Naive thymus-derived CD4-positive, alpha-beta T cell (primary cell): Measurements from ENCODE around the gene NAIF1. TPM values are rescaled to one million over a fixed set of nuclear protein-coding genes. Genes with fewer than 3 reads are reported as not detected.

Experiments
- ATAC-seq: fragments of 150-1000 bp; cut with Tn5 transposase; 2 replicates; pipeline ENCODE4 v1.10.0; 2021; ENCODE audit warnings: mild to moderate bottlenecking, moderate library complexity
- CTCF ChIA-PET: fragments of 350-600 bp; sonication (Branson Sonifier 250); formaldehyde crosslinking; loops from one replicate; lab custom pipeline; 2021; ENCODE audit warnings: antibody characterized with exemption; lab: Charles Lee
- POLR2A ChIA-PET: fragments of 350-600 bp; sonication (Branson Sonifier 250); formaldehyde crosslinking; loops from one replicate; lab custom pipeline; 2021; ENCODE audit warnings: antibody characterized with exemption, inconsistent platforms; lab: Charles Lee
- DNase-seq, 9 donors: peaks; one replicate each; pipeline versions ENCODE4 v3.0.0 to v3.0.0-alpha.2; 2020 to 2022; ENCODE audit warnings: mixed read lengths in 1 of 9
- H3K27ac ChIP-seq: one replicate; pipeline ENCODE4 v1.7.0; 2013; ENCODE audit warnings: mild to moderate bottlenecking, low read depth, low read length, moderate library complexity
- H3K27me3 ChIP-seq, 2 donors: one replicate each; pipeline ENCODE4 v1.7.0; 2013; ENCODE audit warnings: low read length in 2 of 2, mild to moderate bottlenecking in 2 of 2, moderate library complexity in 2 of 2; ENCODE audit not compliant: control insufficient read depth in 2 of 2, insufficient read depth in 2 of 2
- H3K36me3 ChIP-seq, 3 experiments: 1 replicate in 2 of 3; 2 replicates in 1 of 3; pipeline ENCODE4 v1.7.0; 2013; ENCODE audit warnings: low read length in 3 of 3, mild to moderate bottlenecking in 3 of 3, moderate library complexity in 1 of 3; ENCODE audit not compliant: insufficient read depth in 3 of 3, control insufficient read depth in 2 of 3
- H3K4me1 ChIP-seq, 2 donors: one replicate each; pipeline ENCODE4 v1.7.0; 2013; ENCODE audit warnings: low read length in 2 of 2, mild to moderate bottlenecking in 2 of 2, moderate library complexity in 1 of 2; ENCODE audit not compliant: control insufficient read depth in 2 of 2, insufficient read depth in 2 of 2
- H3K4me3 ChIP-seq: 2 replicates; pipeline ENCODE4 v1.7.0; 2013; ENCODE audit warnings: mild to moderate bottlenecking, low read length
- H3K9me3 ChIP-seq, 3 experiments: 1 replicate in 2 of 3; 2 replicates in 1 of 3; pipeline ENCODE4 v1.7.0; 2013; ENCODE audit warnings: low read length in 3 of 3; ENCODE audit not compliant: control insufficient read depth in 2 of 3
- H3K27ac Mint-ChIP-seq, 9 donors: one replicate each; pipeline ENCODE4 v1.8.0; 2020 to 2022; ENCODE audit warnings: mixed read lengths in 9 of 9, mild to moderate bottlenecking in 8 of 9, moderate library complexity in 5 of 9, inconsistent platforms in 2 of 9
- H3K27me3 Mint-ChIP-seq, 5 donors: one replicate each; pipeline ENCODE4 v1.8.0; 2021 to 2022; ENCODE audit warnings: mixed read lengths in 5 of 5, mild to moderate bottlenecking in 1 of 5
- H3K36me3 Mint-ChIP-seq, 5 donors: one replicate each; pipeline ENCODE4 v1.8.0; 2020 to 2022; ENCODE audit warnings: mixed read lengths in 5 of 5, mild to moderate bottlenecking in 3 of 5, inconsistent platforms in 1 of 5
- H3K4me1 Mint-ChIP-seq, 7 donors: one replicate each; pipeline ENCODE4 v1.8.0; 2020 to 2022; ENCODE audit warnings: mixed read lengths in 7 of 7, mild to moderate bottlenecking in 3 of 7, inconsistent platforms in 1 of 7
- H3K4me3 Mint-ChIP-seq, 10 donors: one replicate each; pipeline ENCODE4 v1.8.0; 2020 to 2022; ENCODE audit warnings: mild to moderate bottlenecking in 10 of 10, mixed read lengths in 10 of 10, moderate library complexity in 6 of 10, inconsistent platforms in 2 of 10
- H3K9me3 Mint-ChIP-seq, 11 donors: one replicate each; pipeline ENCODE4 v1.8.0; 2020 to 2022; ENCODE audit warnings: mixed read lengths in 11 of 11, mild to moderate bottlenecking in 4 of 11, inconsistent platforms in 1 of 11, moderate library complexity in 1 of 11
- intact Hi-C, 2 donors: fragments of 100-400 bp; cut with micrococcal nuclease; formaldehyde crosslinking; loops; one replicate each; pipeline ENCODE4 v1.15.1; 2023
- polyA plus RNA-seq, 2 donors: library from polyadenylated mRNA; unstranded; fragments of 300-500 nt; fragmentation: Illumina TruSeq; gene quantifications; one replicate each; pipeline ENCODE4 v1.2.3, GENCODE V29; 2021
- total RNA-seq, 6 experiments: library from RNA in 5 of 6; stranded (reverse) in 5 of 6; gene quantifications; 1 replicate in 5 of 6; 2 replicates in 1 of 6; pipeline ENCODE4 v1.2.3 and lab custom pipeline; 2021 to 2026

The NAIF1 gene
- total and polyA plus RNA-seq, 7 experiments from 2014 or later: 8.6 to 14.8 (median 11.8) TPM

DNA sequence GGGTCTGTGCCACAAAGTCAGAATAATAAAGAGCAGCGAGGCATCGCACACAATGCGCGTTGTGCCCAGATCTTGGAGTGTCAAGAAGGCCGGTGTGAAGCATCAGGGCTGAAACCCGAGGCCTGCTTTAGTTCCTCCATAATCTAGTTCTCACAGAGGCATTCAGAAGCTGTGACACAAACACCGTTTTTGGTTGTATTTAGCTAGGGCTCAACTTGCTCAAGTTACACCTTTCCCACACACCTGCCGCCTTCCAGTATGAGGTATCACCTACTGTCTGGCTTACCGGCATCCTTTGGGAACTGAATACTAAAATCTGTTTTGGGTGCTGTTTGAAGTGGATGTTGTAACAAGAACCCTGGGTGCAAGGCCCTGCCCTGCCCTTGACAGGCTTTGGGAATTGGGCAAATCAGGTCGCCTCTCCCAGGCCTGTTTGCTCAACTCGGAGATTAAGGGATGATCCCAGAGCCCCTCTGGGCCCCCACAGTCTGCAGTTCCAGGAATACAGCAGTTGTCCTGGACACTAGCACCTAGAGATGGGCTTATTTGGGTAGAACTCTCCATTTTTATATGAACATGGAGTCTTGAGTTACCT, 27.9 kb upstream of the NAIF1 start:
- ATAC-seq: no peak
- no peak for DNase-seq
- peak overlapping the region; percentile 86 to 99 (median 96) for H3K27ac Mint-ChIP-seq
- CTCF ChIA-PET: interaction anchor here (0.6 kb wide), 1 partner anchor 125 kb away, joined by 3 read pairs; no protein-coding TSS in a partner anchor
- no peaks in the 10 kb centered on the region for H3K9me3 Mint-ChIP-seq
- Histone ChIP-seq H3K4me3 (no peak overlapping the region), H3K27me3 (no peaks in the 10 kb centered on the region), H3K9me3 (no peaks in the 10 kb centered on the region), H3K27ac (peak overlapping the region; percentile 71), H3K36me3 (peaks cover 0 to 3% (median 0%) of the 10 kb centered on the region in 3 experiments), H3K4me1 (peaks cover 18 to 72% of the 10 kb centered on the region in 2 donors)
- peak overlapping the region in 4 of 10 donors; percentile 51 to 79 (median 70) for H3K4me3 Mint-ChIP-seq
- intact Hi-C loops: loop anchor here (1.0 to 5.0 kb wide), 2 partner anchors 28 to 138 kb away; partner anchors contain the start of gene NAIF1 (in 1 of the 2)
- POLR2A ChIA-PET: interaction anchor here (0.7 to 1.0 kb wide), 3 partner anchors 12 to 27 kb away, joined by 3 to 5 read pairs (median 3); partner anchors contain the start of genes NAIF1 and SLC25A25
- peaks cover 0 to 5% (median 0%) of the 10 kb centered on the region in 5 donors for H3K36me3 Mint-ChIP-seq
- H3K27me3 Mint-ChIP-seq: no peaks in the 10 kb centered on the region
- peaks cover 49 to 85% (median 73%) of the 10 kb centered on the region in 7 donors for H3K4me1 Mint-ChIP-seq

DNA sequence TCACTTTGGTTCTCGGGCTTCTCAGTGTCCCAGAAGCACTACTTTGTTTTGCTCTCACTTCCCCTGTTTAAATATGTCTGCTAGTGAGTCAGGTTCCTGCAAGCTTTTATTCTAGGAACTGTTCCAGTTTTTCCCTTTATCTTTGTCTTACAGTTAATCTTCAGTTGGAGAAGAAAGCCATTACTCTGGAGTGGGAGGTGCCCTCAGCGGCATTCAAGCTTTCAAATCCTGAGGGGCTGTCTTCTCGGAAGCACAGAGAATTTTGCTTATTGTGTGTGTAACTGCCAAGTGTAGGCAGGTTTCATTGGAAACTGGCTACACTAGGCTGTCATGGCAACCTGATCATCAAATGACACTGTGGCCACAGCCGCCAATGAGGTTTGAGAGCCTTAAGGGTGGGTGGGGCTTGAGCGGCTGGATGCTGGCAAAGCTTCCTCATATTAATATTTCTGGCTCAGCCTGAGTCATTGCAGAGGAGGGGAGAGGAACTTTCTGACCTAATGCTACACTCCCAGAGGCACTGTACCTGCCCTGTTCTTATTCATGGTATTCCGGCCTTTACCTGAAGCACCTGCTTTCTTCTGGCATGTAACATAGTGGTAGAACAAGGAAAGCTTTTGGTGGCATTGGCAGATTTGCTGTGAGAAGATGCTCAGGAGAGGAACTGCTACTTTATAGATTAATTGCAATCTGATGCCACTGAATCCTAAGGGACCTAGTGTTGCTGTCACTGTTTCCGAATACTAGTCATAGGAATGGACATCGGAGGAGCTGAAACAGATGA, 27.2 kb upstream of the NAIF1 start:
- Mint-ChIP-seq H3K4me3 (peak overlapping the region; percentile 39 to 83 (median 72)), H3K27me3 (no peaks in the 10 kb centered on the region), H3K36me3 (peaks cover 0 to 5% (median 0%) of the 10 kb centered on the region in 5 donors), H3K4me1 (peaks cover 50 to 85% (median 72%) of the 10 kb centered on the region in 7 donors), H3K9me3 (no peaks in the 10 kb centered on the region), H3K27ac (peak overlapping the region; percentile 86 to 99 (median 96))
- H3K36me3 ChIP-seq: peaks cover 0 to 3% (median 0%) of the 10 kb centered on the region in 3 experiments
- no peaks in the 10 kb centered on the region for H3K9me3 ChIP-seq
- intact Hi-C loops: loop anchor here (1.0 to 5.0 kb wide), 2 partner anchors 27 to 137 kb away; partner anchors contain the start of gene NAIF1 (in 1 of the 2)
- DNase-seq (peak; percentile 38 to 85 (median 71)), ATAC-seq (peak; percentile 83)
- peaks cover 18 to 72% of the 10 kb centered on the region in 2 donors for H3K4me1 ChIP-seq
- CTCF ChIA-PET: interaction anchor here (0.6 to 2.3 kb wide), 4 partner anchors 17 to 151 kb away, joined by 3 to 8 read pairs (median 4); no protein-coding TSS in a partner anchor
- H3K4me3 ChIP-seq: no peak overlapping the region
- POLR2A ChIA-PET: interaction anchor here (0.7 to 1.0 kb wide), 5 partner anchors 9 to 27 kb away, joined by 3 to 5 read pairs (median 3); partner anchors contain the start of genes NAIF1 and SLC25A25
- no peaks in the 10 kb centered on the region for H3K27me3 ChIP-seq
- peak overlapping the region; percentile 71 for H3K27ac ChIP-seq

DNA sequence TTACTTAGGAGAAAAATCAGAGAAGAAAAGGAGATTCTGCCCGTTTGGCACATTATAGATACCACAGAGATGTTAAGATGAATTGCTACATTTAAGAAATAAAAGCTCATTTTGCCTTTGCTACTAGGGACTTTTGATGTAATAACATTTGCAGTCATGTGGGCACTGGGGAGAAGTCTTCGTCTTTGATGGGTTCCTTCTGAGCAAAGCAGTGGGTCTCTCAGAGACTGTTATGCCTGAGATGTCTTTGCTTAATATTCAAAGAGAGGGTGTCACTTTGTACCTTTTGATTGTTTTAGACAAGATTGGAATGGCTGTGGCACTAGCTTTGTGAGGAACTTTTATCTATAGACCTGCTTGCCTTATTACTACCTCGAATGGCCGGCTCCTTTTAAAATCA, 25.9 kb upstream of the NAIF1 start:
- Mint-ChIP-seq H3K36me3 (peaks cover 0 to 5% (median 0%) of the 10 kb centered on the region in 5 donors), H3K27me3 (no peaks in the 10 kb centered on the region), H3K9me3 (no peaks in the 10 kb centered on the region), H3K27ac (peak overlapping the region; percentile 79 to 99 (median 94)), H3K4me3 (peak overlapping the region; percentile 21 to 83 (median 70)), H3K4me1 (peaks cover 47 to 83% (median 68%) of the 10 kb centered on the region in 7 donors)
- ATAC-seq: peak; percentile 74
- CTCF ChIA-PET: interaction anchor here (0.5 to 2.3 kb wide), 12 partner anchors 10 to 348 kb away, joined by 3 to 10 read pairs (median 4); no protein-coding TSS in a partner anchor
- POLR2A ChIA-PET: interaction anchor here (0.6 to 4.2 kb wide), 7 partner anchors 12 to 375 kb away, joined by 3 to 28 read pairs (median 5); partner anchors contain the start of genes NAIF1 and SLC25A25
- Histone ChIP-seq H3K9me3 (no peaks in the 10 kb centered on the region), H3K36me3 (peaks cover 0 to 3% (median 0%) of the 10 kb centered on the region in 3 experiments), H3K27me3 (no peaks in the 10 kb centered on the region), H3K4me3 (peak overlapping the region; percentile 4), H3K4me1 (peaks cover 28 to 72% of the 10 kb centered on the region in 2 donors), H3K27ac (peak overlapping the region; percentile 71)
- DNase-seq: peak in 7 of 9 donors; percentile 61 to 78 (median 70)
- intact Hi-C loops: loop anchor here in 1 of 2 donors (1.0 to 5.0 kb wide), 3 partner anchors 10 to 136 kb away; no protein-coding TSS in a partner anchor

DNA sequence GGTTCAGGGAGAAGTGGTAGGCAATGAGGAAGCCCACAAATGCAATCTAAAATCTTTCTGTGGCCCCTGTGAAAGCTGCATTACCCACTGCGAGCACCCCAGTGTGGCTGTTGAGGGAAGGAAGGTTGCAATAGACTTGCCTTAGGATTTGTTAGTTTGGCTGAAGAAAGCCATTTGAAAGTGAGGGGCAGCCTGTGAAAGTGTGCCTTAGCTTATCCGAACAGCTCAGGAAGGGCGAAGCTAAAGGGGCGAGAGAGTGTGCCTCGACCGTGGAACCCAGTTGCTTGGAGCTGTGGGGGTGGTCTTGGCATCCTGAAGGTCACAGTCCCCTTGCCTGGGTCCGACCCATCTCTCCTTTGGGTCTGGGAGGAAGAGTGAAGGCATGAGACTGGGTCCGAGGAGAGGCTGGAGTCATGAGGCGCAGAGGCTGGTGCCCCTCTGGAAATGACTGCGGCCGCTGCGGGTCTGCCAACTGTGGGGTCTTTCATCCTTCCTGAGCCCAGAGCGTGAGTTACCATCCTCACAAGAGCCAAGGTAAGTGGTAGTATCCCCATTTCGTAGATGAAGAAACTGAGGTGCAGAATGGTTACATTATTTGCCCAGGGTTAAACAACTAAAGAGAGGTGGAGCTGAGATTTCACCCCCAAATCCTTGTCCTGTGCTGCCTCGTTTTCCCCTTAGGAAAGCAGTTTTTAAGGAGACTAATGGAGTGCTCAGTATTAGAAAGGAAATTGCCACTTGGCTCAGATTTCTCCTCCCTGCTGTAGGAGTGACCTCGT, 25.3 kb upstream of the NAIF1 start:
- peaks cover 0 to 3% (median 0%) of the 10 kb centered on the region in 3 experiments for H3K36me3 ChIP-seq
- peak overlapping the region; percentile 24 for H3K4me3 ChIP-seq
- ChIA-PET CTCF (interaction anchor here (0.5 to 2.3 kb wide), 16 partner anchors 8 to 349 kb away, joined by 3 to 10 read pairs (median 4); no protein-coding TSS in a partner anchor), POLR2A (interaction anchor here (0.6 to 4.2 kb wide), 7 partner anchors 12 to 374 kb away, joined by 3 to 28 read pairs (median 5); partner anchors contain the start of genes NAIF1 and SLC25A25)
- H3K9me3 Mint-ChIP-seq: no peaks in the 10 kb centered on the region
- H3K27ac Mint-ChIP-seq: peak overlapping the region; percentile 79 to 99 (median 94)
- H3K36me3 Mint-ChIP-seq: peaks cover 2 to 5% (median 4%) of the 10 kb centered on the region in 5 donors
- no peak for ATAC-seq
- peaks cover 23 to 71% of the 10 kb centered on the region in 2 donors for H3K4me1 ChIP-seq
- H3K4me3 Mint-ChIP-seq: peak overlapping the region; percentile 44 to 83 (median 75)
- intact Hi-C loops: loop anchor here in 1 of 2 donors (2.0 to 5.0 kb wide), 2 partner anchors 24 to 135 kb away; no protein-coding TSS in a partner anchor
- H3K27ac ChIP-seq: peak overlapping the region; percentile 71
- DNase-seq: no peak
- H3K27me3 ChIP-seq: no peaks in the 10 kb centered on the region
- H3K4me1 Mint-ChIP-seq: peaks cover 51 to 85% (median 71%) of the 10 kb centered on the region in 7 donors
- H3K9me3 ChIP-seq: no peaks in the 10 kb centered on the region
- H3K27me3 Mint-ChIP-seq: no peaks in the 10 kb centered on the region

DNA sequence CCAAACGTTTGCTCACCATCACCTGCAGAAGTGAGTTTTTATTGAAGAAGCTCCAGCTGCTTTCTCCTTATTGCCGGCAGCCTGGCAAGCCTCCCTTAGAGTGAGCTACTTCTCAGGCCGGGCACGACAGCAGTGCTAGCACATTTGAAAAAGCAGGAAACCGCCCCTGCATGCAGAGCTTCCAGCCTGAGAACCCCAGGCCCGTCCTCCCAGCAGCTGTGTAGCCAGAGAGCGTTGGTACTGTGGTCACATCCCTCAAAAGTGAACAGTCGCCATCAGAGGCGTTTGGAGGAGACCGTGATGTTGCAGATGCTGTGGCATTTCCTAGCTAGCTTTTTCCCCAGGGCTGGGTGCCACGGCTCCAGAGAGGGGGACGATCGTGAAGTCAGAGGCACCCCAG, 24.5 kb upstream of the NAIF1 start:
- H3K4me1 Mint-ChIP-seq: peaks cover 53 to 82% (median 66%) of the 10 kb centered on the region in 7 donors
- ATAC-seq: no peak

More for the DNA sequence above, 24.5 kb upstream of the NAIF1 start:
- H3K4me1 ChIP-seq: peaks cover 22 to 71% of the 10 kb centered on the region in 2 donors
- ChIA-PET CTCF (interaction anchor here (0.7 to 2.3 kb wide), 10 partner anchors 8 to 149 kb away, joined by 3 to 10 read pairs (median 4); no protein-coding TSS in a partner anchor), POLR2A (interaction anchor here (0.6 to 4.2 kb wide), 7 partner anchors 13 to 463 kb away, joined by 3 to 28 read pairs (median 5); partner anchors contain the start of genes NAIF1 and SLC25A25)
- no peaks in the 10 kb centered on the region for H3K27me3 ChIP-seq
- H3K27me3 Mint-ChIP-seq: no peaks in the 10 kb centered on the region
- no peaks in the 10 kb centered on the region for H3K36me3 ChIP-seq
- peaks cover 4 to 7% (median 6%) of the 10 kb centered on the region in 5 donors for H3K36me3 Mint-ChIP-seq
- DNase-seq: no peak
- no peaks in the 10 kb centered on the region for H3K9me3 ChIP-seq
- intact Hi-C loops: loop anchor here in 1 of 2 donors (5.0 kb wide), 1 partner anchor 134 kb away; no protein-coding TSS in a partner anchor
- H3K4me3 ChIP-seq: peak overlapping the region; percentile 24
- peak overlapping the region; percentile 71 for H3K27ac ChIP-seq
- no peaks in the 10 kb centered on the region for H3K9me3 Mint-ChIP-seq
- H3K4me3 Mint-ChIP-seq: peak overlapping the region; percentile 65 to 83 (median 77)
- H3K27ac Mint-ChIP-seq: peak overlapping the region; percentile 79 to 99 (median 94)
